ENCODE results near the gene SERPINA1. TPM values are rescaled to one million over a fixed set of nuclear protein-coding genes. Genes with fewer than 3 reads are reported as not detected.

SERPINA1 gene
- total and polyA plus RNA-seq, 7 experiments from 2014 or later = 0.44 to 300 (median 0.68) TPM

DNA sequence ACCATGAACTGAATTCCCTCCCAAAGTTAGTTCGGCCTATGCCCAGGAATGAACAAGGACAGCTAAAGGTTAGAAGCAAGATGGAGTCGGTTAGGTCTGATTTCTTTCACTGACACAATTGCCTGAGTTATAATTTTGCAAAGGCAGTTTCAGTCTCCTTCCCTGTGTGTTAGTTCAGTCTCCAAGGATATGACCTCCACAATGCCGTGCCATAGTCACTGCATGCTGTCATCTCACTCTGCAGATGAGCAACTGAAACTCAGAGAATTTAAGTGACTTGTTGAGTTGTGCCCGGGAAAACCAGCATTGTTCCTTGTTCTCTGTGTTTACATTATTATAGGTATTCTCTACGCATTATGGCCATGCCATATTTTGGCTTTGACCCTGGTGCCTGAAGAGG lies 10.1 kb upstream of the SERPINA1 start:
- Histone ChIP-seq H3K9me3 (ENCODE audit: control insufficient read depth in 2 of 3, low read length in 3 of 3) (no peaks in the 10 kb centered on the region), H3K4me1 (ENCODE audit: control insufficient read depth in 2 of 2, insufficient read depth in 2 of 2, low read length in 2 of 2) (no peaks in the 10 kb centered on the region), H3K36me3 (ENCODE audit: control insufficient read depth in 2 of 3, insufficient read depth in 3 of 3, low read length in 3 of 3) (no peaks in the 10 kb centered on the region), H3K27ac (ENCODE audit: low read depth, low read length) (no peak overlapping the region), H3K27me3 (ENCODE audit: control insufficient read depth in 2 of 2, insufficient read depth in 2 of 2, low read length in 2 of 2) (no peaks in the 10 kb centered on the region), H3K4me3 (ENCODE audit: low read length) (no peak overlapping the region)
- H3K36me3 Mint-ChIP-seq = no peaks in the 10 kb centered on the region
- H3K4me1 Mint-ChIP-seq = peaks cover 0 to 16% (median 0%) of the 10 kb centered on the region in 7 donors
- intact Hi-C loops (cut with micrococcal nuclease) = no loop called here
- CTCF ChIA-PET = no interaction called here
- H3K27me3 Mint-ChIP-seq = peaks cover 15 to 28% (median 20%) of the 10 kb centered on the region in 5 donors
- H3K9me3 Mint-ChIP-seq = peaks cover 0 to 3% (median 0%) of the 10 kb centered on the region in 11 donors
- DNase-seq (no peak), ATAC-seq (no peak)
- POLR2A ChIA-PET = no interaction called here
- no peak overlapping the region for H3K4me3 Mint-ChIP-seq
- no peak overlapping the region for H3K27ac Mint-ChIP-seq

DNA sequence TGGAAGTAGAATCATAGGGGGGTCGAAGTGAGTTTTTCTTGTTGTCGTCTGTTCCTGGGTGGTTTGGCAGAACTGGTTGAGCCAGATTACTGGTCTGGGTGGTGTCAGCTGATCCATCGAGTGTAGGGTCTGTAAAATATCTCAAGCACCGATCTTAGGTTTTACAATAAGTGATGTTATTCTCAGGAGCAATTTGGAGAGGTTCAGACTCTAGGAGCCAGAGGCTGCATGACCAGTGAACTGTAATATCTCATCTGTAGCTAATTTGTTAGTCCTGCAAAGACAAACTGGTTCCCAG lies 9.7 kb upstream of the SERPINA1 start:
- POLR2A ChIA-PET = no interaction called here
- H3K4me1 ChIP-seq (ENCODE audit: control insufficient read depth in 2 of 2, insufficient read depth in 2 of 2, low read length in 2 of 2) = no peaks in the 10 kb centered on the region
- Mint-ChIP-seq H3K27ac (no peak overlapping the region), H3K36me3 (no peaks in the 10 kb centered on the region), H3K4me3 (no peak overlapping the region), H3K27me3 (peaks cover 15 to 28% (median 20%) of the 10 kb centered on the region in 5 donors), H3K9me3 (peaks cover 0 to 3% (median 0%) of the 10 kb centered on the region in 11 donors), H3K4me1 (peaks cover 0 to 20% (median 0%) of the 10 kb centered on the region in 7 donors)
- H3K9me3 ChIP-seq (ENCODE audit: control insufficient read depth in 2 of 3, low read length in 3 of 3) = no peaks in the 10 kb centered on the region
- no peaks in the 10 kb centered on the region for H3K36me3 ChIP-seq (ENCODE audit: control insufficient read depth in 2 of 3, insufficient read depth in 3 of 3, low read length in 3 of 3)
- no peak overlapping the region for H3K4me3 ChIP-seq (ENCODE audit: low read length)
- CTCF ChIA-PET = no interaction called here
- H3K27me3 ChIP-seq (ENCODE audit: control insufficient read depth in 2 of 2, insufficient read depth in 2 of 2, low read length in 2 of 2) = no peaks in the 10 kb centered on the region
- DNase-seq = no peak
- ATAC-seq = no peak
- H3K27ac ChIP-seq (ENCODE audit: low read depth, low read length) = no peak overlapping the region
- intact Hi-C loops (cut with micrococcal nuclease) = no loop called here

DNA sequence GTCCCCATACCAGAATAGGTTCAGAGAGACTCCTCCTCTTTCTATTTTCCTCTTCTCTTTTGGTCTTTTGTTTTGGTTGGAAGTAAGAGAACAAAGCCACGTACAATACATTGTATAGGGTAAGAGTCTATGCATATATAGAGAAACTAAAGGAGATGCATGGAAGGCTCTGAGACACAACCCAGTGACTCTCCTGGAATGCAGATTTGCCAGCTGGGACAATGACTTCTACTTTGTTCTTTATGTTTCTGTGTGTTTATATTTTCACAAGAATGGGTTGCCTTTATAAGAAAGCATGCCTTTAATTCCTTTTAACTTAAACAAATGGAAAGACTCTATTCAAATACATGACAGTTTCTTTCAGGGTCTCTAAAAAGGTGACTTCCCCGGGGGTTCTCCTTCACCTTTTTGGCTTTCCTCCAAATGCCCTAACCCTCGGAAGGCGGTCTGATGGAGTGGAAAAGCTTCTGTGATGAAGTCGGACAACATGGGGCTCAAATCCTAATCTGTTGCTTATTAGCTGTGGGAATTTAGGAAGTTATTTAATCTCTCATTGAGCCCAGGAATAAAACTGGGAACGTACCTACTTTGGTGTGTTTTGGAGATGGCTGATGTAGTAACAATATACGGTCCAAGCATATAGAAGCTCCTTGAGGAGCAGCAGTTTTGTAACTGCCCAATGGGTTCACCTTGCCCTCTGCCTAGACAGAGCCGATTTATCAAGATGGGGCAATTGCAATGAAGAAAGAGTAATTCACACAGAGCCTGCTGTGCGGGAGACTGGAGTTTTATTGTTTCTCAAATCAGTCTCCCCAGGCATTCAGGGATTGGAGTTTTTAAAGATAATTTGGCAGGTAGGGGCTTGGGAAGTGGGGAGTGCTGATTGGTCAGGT lies 9.1 kb upstream of the SERPINA1 start:
- CTCF ChIA-PET = no interaction called here
- Mint-ChIP-seq H3K4me3 (no peak overlapping the region), H3K36me3 (no peaks in the 10 kb centered on the region)

DNA sequence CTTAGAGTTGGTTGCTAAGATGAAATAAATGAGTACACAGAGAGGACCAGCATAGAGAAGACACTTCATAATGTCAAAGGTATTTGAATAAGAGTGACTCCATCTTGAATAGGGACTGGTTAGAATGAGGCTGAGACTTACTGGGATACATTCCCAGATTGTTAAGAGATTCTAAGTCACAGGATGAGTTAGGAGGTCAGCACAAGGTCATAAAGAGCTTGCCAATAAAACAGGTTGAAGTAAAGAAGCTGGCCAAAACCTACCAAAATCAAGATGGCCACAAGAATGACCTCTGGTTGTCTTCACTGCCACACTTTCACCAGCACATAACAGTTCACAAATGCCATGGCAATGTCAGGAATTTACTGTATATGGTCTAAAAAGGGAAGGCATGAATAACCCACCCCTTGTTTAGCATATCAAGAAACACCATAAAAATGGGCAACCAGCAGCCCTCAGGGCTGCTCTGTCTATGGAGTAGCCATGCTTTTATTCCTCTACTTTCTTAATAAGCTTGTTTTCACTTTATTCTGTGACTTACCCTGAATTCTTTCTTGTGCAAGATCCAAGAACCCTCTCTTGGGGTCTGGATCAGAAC lies 8.3 kb upstream of the SERPINA1 start:
- H3K36me3 Mint-ChIP-seq = no peaks in the 10 kb centered on the region
- ATAC-seq (no peak), DNase-seq (no peak)
- intact Hi-C loops (cut with micrococcal nuclease) = no loop called here
- peaks cover 0 to 34% (median 12%) of the 10 kb centered on the region in 7 donors for H3K4me1 Mint-ChIP-seq
- Histone ChIP-seq H3K36me3 (ENCODE audit: control insufficient read depth in 2 of 3, insufficient read depth in 3 of 3, low read length in 3 of 3) (no peaks in the 10 kb centered on the region), H3K4me3 (ENCODE audit: low read length) (no peak overlapping the region), H3K4me1 (ENCODE audit: control insufficient read depth in 2 of 2, insufficient read depth in 2 of 2, low read length in 2 of 2) (no peaks in the 10 kb centered on the region), H3K27ac (ENCODE audit: low read depth, low read length) (no peak overlapping the region), H3K27me3 (ENCODE audit: control insufficient read depth in 2 of 2, insufficient read depth in 2 of 2, low read length in 2 of 2) (no peaks in the 10 kb centered on the region), H3K9me3 (ENCODE audit: control insufficient read depth in 2 of 3, low read length in 3 of 3) (no peaks in the 10 kb centered on the region)
- ChIA-PET POLR2A (no interaction called here), CTCF (no interaction called here)
- H3K27ac Mint-ChIP-seq = no peak overlapping the region
- H3K9me3 Mint-ChIP-seq = peaks cover 0 to 3% (median 0%) of the 10 kb centered on the region in 11 donors
- H3K27me3 Mint-ChIP-seq = peaks cover 13 to 28% (median 20%) of the 10 kb centered on the region in 5 donors
- H3K4me3 Mint-ChIP-seq = no peak overlapping the region

More for the DNA sequence above, 9.1 kb upstream of the SERPINA1 start:
- Mint-ChIP-seq H3K27me3 (peaks cover 15 to 28% (median 20%) of the 10 kb centered on the region in 5 donors), H3K4me1 (peaks cover 0 to 26% (median 4%) of the 10 kb centered on the region in 7 donors), H3K9me3 (peaks cover 0 to 3% (median 0%) of the 10 kb centered on the region in 11 donors), H3K27ac (no peak overlapping the region)
- ATAC-seq (no peak), DNase-seq (no peak)
- POLR2A ChIA-PET = no interaction called here
- no peaks in the 10 kb centered on the region for H3K36me3 ChIP-seq (ENCODE audit: control insufficient read depth in 2 of 3, insufficient read depth in 3 of 3, low read length in 3 of 3)
- H3K4me3 ChIP-seq (ENCODE audit: low read length) = no peak overlapping the region
- intact Hi-C loops (cut with micrococcal nuclease) = no loop called here
- no peak overlapping the region for H3K27ac ChIP-seq (ENCODE audit: low read depth, low read length)
- no peaks in the 10 kb centered on the region for H3K9me3 ChIP-seq (ENCODE audit: control insufficient read depth in 2 of 3, low read length in 3 of 3)
- H3K4me1 ChIP-seq (ENCODE audit: control insufficient read depth in 2 of 2, insufficient read depth in 2 of 2, low read length in 2 of 2) = no peaks in the 10 kb centered on the region
- H3K27me3 ChIP-seq (ENCODE audit: control insufficient read depth in 2 of 2, insufficient read depth in 2 of 2, low read length in 2 of 2) = no peaks in the 10 kb centered on the region

DNA sequence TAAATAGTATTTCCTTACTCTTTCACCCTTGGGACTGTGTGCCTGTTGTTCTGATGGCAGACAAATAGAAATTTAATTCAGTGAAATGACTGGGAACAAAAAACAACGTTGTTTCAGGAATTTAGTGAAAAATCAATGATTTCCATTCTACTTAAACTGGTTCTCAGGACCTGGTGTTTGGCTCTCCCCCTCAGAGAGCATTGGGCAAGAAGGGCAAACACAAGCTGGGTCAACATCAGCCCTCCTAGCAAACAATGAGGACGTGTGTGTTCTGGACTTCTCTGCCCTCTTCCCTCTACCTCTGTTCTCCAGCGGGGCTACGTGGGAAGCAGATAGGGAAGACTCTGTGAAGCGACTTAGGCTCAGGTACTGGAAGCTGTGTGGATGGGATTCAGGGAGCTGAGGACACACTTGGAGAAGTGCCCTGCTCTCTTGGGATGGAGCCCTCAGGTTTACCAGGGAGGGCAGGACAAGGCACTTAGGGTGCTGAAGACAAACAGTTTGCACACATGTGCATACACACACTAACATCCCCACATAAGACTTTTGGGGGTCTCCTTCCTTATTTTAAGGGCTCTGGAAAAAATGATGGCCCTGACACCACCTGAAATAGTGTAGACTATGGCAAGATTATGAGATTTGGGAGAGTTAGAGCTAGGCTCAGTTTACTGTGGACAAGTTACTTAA lies 7.6 kb upstream of the SERPINA1 start:
- Histone ChIP-seq H3K27me3 (ENCODE audit: control insufficient read depth in 2 of 2, insufficient read depth in 2 of 2, low read length in 2 of 2) (no peaks in the 10 kb centered on the region), H3K4me1 (ENCODE audit: control insufficient read depth in 2 of 2, insufficient read depth in 2 of 2, low read length in 2 of 2) (no peaks in the 10 kb centered on the region), H3K9me3 (ENCODE audit: control insufficient read depth in 2 of 3, low read length in 3 of 3) (no peaks in the 10 kb centered on the region), H3K4me3 (ENCODE audit: low read length) (no peak overlapping the region), H3K36me3 (ENCODE audit: control insufficient read depth in 2 of 3, insufficient read depth in 3 of 3, low read length in 3 of 3) (no peaks in the 10 kb centered on the region), H3K27ac (ENCODE audit: low read depth, low read length) (no peak overlapping the region)
- Mint-ChIP-seq H3K4me1 (peaks cover 0 to 39% (median 17%) of the 10 kb centered on the region in 7 donors), H3K36me3 (no peaks in the 10 kb centered on the region), H3K4me3 (no peak overlapping the region), H3K9me3 (peaks cover 0 to 3% (median 0%) of the 10 kb centered on the region in 11 donors), H3K27ac (no peak overlapping the region), H3K27me3 (peaks cover 13 to 28% (median 18%) of the 10 kb centered on the region in 5 donors)
- DNase-seq = no peak
- ATAC-seq = no peak
- ChIA-PET CTCF (no interaction called here), POLR2A (no interaction called here)
- intact Hi-C loops (cut with micrococcal nuclease) = no loop called here

DNA sequence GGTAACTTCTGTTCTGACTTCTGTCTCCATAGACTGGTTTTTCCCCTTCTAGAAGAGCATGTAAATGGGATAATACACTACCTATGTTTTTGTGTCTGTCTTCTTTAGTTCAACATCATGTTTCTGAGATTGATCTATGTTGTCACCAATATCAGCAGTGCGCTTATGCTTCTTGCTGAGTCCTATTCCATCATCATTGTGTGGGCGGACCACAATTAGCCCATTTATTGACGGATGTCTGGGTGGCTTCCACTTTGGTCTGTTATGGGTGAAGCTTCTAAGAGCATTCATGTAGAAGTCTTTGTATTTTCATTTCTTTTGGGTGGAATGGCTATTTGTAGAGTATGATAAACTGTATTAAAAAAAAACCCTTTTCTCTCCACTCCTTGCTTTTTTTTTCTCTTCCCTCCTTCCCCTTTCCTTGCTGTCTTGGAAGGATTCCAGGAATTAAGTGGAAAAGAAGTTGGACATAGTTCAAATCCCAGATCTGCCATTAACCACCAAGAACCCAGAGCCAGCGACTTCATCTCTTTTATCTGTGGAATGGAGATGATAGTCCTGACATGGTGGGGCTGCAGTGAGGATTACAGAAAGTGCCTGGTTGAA lies 7.0 kb upstream of the SERPINA1 start:
- Histone ChIP-seq H3K36me3 (ENCODE audit: control insufficient read depth in 2 of 3, insufficient read depth in 3 of 3, low read length in 3 of 3) (no peaks in the 10 kb centered on the region), H3K4me3 (ENCODE audit: low read length) (no peak overlapping the region), H3K9me3 (ENCODE audit: control insufficient read depth in 2 of 3, low read length in 3 of 3) (no peaks in the 10 kb centered on the region), H3K4me1 (ENCODE audit: control insufficient read depth in 2 of 2, insufficient read depth in 2 of 2, low read length in 2 of 2) (no peaks in the 10 kb centered on the region), H3K27ac (ENCODE audit: low read depth, low read length) (no peak overlapping the region), H3K27me3 (ENCODE audit: control insufficient read depth in 2 of 2, insufficient read depth in 2 of 2, low read length in 2 of 2) (no peaks in the 10 kb centered on the region)
- ChIA-PET POLR2A (no interaction called here), CTCF (no interaction called here)
- no peak for ATAC-seq
- intact Hi-C loops (cut with micrococcal nuclease) = no loop called here
- Mint-ChIP-seq H3K9me3 (peaks cover 0 to 3% (median 0%) of the 10 kb centered on the region in 11 donors), H3K4me1 (peaks cover 0 to 45% (median 17%) of the 10 kb centered on the region in 7 donors), H3K27me3 (peaks cover 10 to 27% (median 16%) of the 10 kb centered on the region in 5 donors), H3K27ac (no peak overlapping the region), H3K36me3 (no peaks in the 10 kb centered on the region), H3K4me3 (no peak overlapping the region)
- DNase-seq = no peak

Measured in naive thymus-derived CD4-positive, alpha-beta T cell (primary cell).